HCT116 (cell line): ENCODE results near the gene NEUROG1. TPM values are rescaled to one million over a fixed set of nuclear protein-coding genes. Genes with fewer than 3 reads are reported as not detected.

Experiments
- ATAC-seq: fragments of 200-7000 bp; cut with Tn5 transposase; 2 replicates; pipeline ENCODE4 v1.9.1; 2020; ENCODE audit warnings: mild to moderate bottlenecking, moderate library complexity
- Bru-seq: library from RNA; stranded (reverse); fragments of 400-500 nt; gene quantifications from one replicate; lab custom pipeline; 2021; lab: Mats Ljungman, UMichigan
- BruChase-seq, 2 experiments: library from RNA; stranded (reverse); fragments of 400-500 nt; gene quantifications; one replicate each; lab custom pipeline; 2021; lab: Mats Ljungman, UMichigan
- BruUV-seq: library from RNA; stranded (reverse); fragments of 400-500 nt; replicated peaks from 2 replicates; lab custom pipeline; 2021; lab: Mats Ljungman, UMichigan
- CTCF ChIA-PET: fragments of 300-600 bp; sonication (Branson Sonifier 250); formaldehyde crosslinking; loops from one replicate; lab custom pipeline; 2021; ENCODE audit warnings: antibody characterized with exemption; lab: Charles Lee
- POLR2A ChIA-PET: fragments of 300-600, 350-600 bp; sonication (Branson Sonifier 250); formaldehyde crosslinking; loops from one replicate; lab custom pipeline; 2021; ENCODE audit warnings: antibody characterized with exemption; lab: Charles Lee
- RAD21 ChIA-PET, 2 experiments: fragments of 300-600 bp; sonication (Branson Sonifier 250); formaldehyde crosslinking; loops; one replicate each; lab custom pipeline; 2023; ENCODE audit warnings: low total read pairs in 2 of 2; ENCODE audit not compliant: uncharacterized antibody in 2 of 2, unreplicated experiment in 2 of 2, low non-redundant PET in 1 of 2; lab: Charles Lee
- DNase-seq: peaks from one replicate; pipeline ENCODE4 v3.0.0-alpha.2; 2010; ENCODE audit warnings: low read depth, low spot score
- H2AFZ ChIP-seq: fragments of 200-600 bp; shearing (Covaris generic), sonication (generic); 2 replicates; pipeline ENCODE4 v1.6.1; 2017; ENCODE audit warnings: low read depth, mixed run types, mixed read lengths, antibody characterized with exemption, low read length; ENCODE audit not compliant: poor library complexity, severe bottlenecking
- H3K27ac ChIP-seq: 2 replicates; pipeline ENCODE4 v1.5.1; 2012; ENCODE audit warnings: low read depth, low read length
- H3K27me3 ChIP-seq: fragments of 200-600 bp; sonication (generic); 2 replicates; pipeline ENCODE4 v1.6.1; 2016; ENCODE audit warnings: mixed run types, low read length, mixed read lengths; ENCODE audit not compliant: insufficient read depth
- H3K36me3 ChIP-seq, 2 experiments: fragments of 200-500 bp in 1 of 2; fragments of 200-600 bp in 1 of 2; sonication (Bioruptor generic) in 1 of 2; sonication (generic) in 1 of 2; 2 replicates each; pipeline versions ENCODE4 v1.5.1 to v1.6.1; 2014 to 2016; ENCODE audit warnings: low read length in 2 of 2, inconsistent platforms in 1 of 2, mixed read lengths in 1 of 2, mixed run types in 1 of 2; ENCODE audit not compliant: insufficient read depth in 2 of 2, control insufficient read depth in 1 of 2
- H3K4me1 ChIP-seq, 2 experiments: fragments of 200-600 bp in 1 of 2; sonication (generic) in 1 of 2; 2 replicates each; pipeline versions ENCODE4 v1.5.1 to v1.6.1; 2012 to 2017; ENCODE audit warnings: low read length in 2 of 2, inconsistent platforms in 1 of 2, mild to moderate bottlenecking in 1 of 2, mixed read lengths in 1 of 2, mixed run types in 1 of 2, moderate library complexity in 1 of 2; ENCODE audit not compliant: insufficient read depth in 2 of 2, control insufficient read depth in 1 of 2
- H3K4me2 ChIP-seq: fragments of 200-600 bp; sonication (generic); 2 replicates; pipeline ENCODE4 v1.6.1; 2017; ENCODE audit warnings: mixed run types, low read length, mixed read lengths
- H3K4me3 ChIP-seq, 2 experiments: fragments of 200-600 bp in 1 of 2; sonication (generic) in 1 of 2; replicated peaks in 1 of 2; 2 replicates each; pipeline ENCODE4 v1.5.1; 2011 to 2016; ENCODE audit warnings: low read length in 2 of 2, control low read depth in 1 of 2, low read depth in 1 of 2, mild to moderate bottlenecking in 1 of 2, mixed read lengths in 1 of 2, mixed run types in 1 of 2
- H3K79me2 ChIP-seq: fragments of 200-600 bp; sonication (generic); 2 replicates; pipeline ENCODE4 v1.6.1; 2017; ENCODE audit warnings: mild to moderate bottlenecking, mixed run types, low read length, moderate library complexity, mixed read lengths; ENCODE audit not compliant: insufficient read depth
- H3K9ac ChIP-seq: fragments of 200-600 bp; sonication (generic); 2 replicates; pipeline ENCODE4 v1.6.1; 2016; ENCODE audit warnings: low read length, mixed read lengths
- H3K9me2 ChIP-seq: fragments of 200-600 bp; sonication (generic), shearing (Covaris generic); 2 replicates; pipeline ENCODE4 v1.6.1; 2017; ENCODE audit warnings: mixed run types, mild to moderate bottlenecking, moderate library complexity; ENCODE audit not compliant: insufficient read depth
- H3K9me3 ChIP-seq, 2 experiments: fragments of 200-500 bp in 1 of 2; fragments of 200-600 bp in 1 of 2; sonication (Bioruptor generic) in 1 of 2; sonication (generic) in 1 of 2; 2 replicates each; pipeline ENCODE4 v1.6.1; 2014 to 2017; ENCODE audit warnings: low read length in 2 of 2, mixed read lengths in 2 of 2, inconsistent platforms in 1 of 2, low read depth in 1 of 2, mild to moderate bottlenecking in 1 of 2, mixed run types in 1 of 2, moderate library complexity in 1 of 2; ENCODE audit not compliant: control insufficient read depth in 1 of 2, insufficient read depth in 1 of 2
- H4K20me1 ChIP-seq: fragments of 200-600 bp; sonication (generic), shearing (Covaris generic); 2 replicates; pipeline ENCODE4 v1.6.1; 2017; ENCODE audit warnings: mixed run types, mild to moderate bottlenecking, moderate library complexity; ENCODE audit not compliant: insufficient read depth
- CTCF ChIP-seq, 3 experiments: fragments of 200-600 bp in 1 of 3; sonication (generic) in 1 of 3; IDR thresholded peaks in 2 of 3; conservative IDR thresholded peaks in 1 of 3; 2 replicates each; pipeline ENCODE4 v1.5.1; 2012 to 2017; ENCODE audit warnings: low read depth in 2 of 3, low read length in 2 of 3, antibody characterized with exemption in 1 of 3, borderline replicate concordance in 1 of 3, control low read depth in 1 of 3, mild to moderate bottlenecking in 1 of 3, mixed read lengths in 1 of 3, mixed run types in 1 of 3, moderate library complexity in 1 of 3; ENCODE audit not compliant: insufficient read depth in 1 of 3
- ELF1 ChIP-seq: IDR thresholded peaks from 2 replicates; pipeline ENCODE4 v1.6.1; 2012; ENCODE audit warnings: low read depth, borderline replicate concordance
- FOSL1 ChIP-seq: IDR thresholded peaks from 2 replicates; pipeline ENCODE4 v1.6.1; 2012; ENCODE audit warnings: low read depth
- MAX ChIP-seq: IDR thresholded peaks from 2 replicates; pipeline ENCODE4 v1.6.1; 2012
- POLR2AphosphoS5 ChIP-seq: IDR thresholded peaks from 2 replicates; pipeline ENCODE4 v1.6.1; 2011; ENCODE audit warnings: mild to moderate bottlenecking, low read depth, low read length, moderate library complexity
- RAD21 ChIP-seq: IDR thresholded peaks from 2 replicates; pipeline ENCODE4 v1.6.1; 2012; ENCODE audit warnings: low read depth, mild to moderate bottlenecking
- REST ChIP-seq: IDR thresholded peaks from 2 replicates; pipeline ENCODE4 v1.6.1; 2012; ENCODE audit warnings: low read depth
- SIN3A ChIP-seq: IDR thresholded peaks from 2 replicates; pipeline ENCODE4 v1.6.1; 2012; ENCODE audit warnings: low read depth
- SP1 ChIP-seq: IDR thresholded peaks from 2 replicates; pipeline ENCODE4 v1.6.1; 2012; ENCODE audit warnings: low read depth
- SRF ChIP-seq: IDR thresholded peaks from 2 replicates; pipeline ENCODE4 v1.6.1; 2012; ENCODE audit warnings: low read depth
- ZBTB33 ChIP-seq: IDR thresholded peaks from 2 replicates; pipeline ENCODE4 v1.6.1; 2011; ENCODE audit warnings: mild to moderate bottlenecking, low read length, moderate library complexity; ENCODE audit not compliant: insufficient replicate concordance; ENCODE audit errors: extremely low read depth
- intact Hi-C: fragments of 100-400 bp; cut with micrococcal nuclease; formaldehyde crosslinking; loops from 2 replicates; pipeline ENCODE4 v1.10.0; 2022
- long read RNA-seq: library from polyadenylated mRNA; unstranded; transcript quantifications from one replicate; pipeline ENCODE4 v2.0.0, GENCODE V29; 2021; ENCODE audit not compliant: unreplicated experiment
- polyA plus RNA-seq: library from polyadenylated mRNA; unstranded; fragments of >200 nt; gene quantifications from 2 replicates; pipeline ENCODE4 v1.2.1, GENCODE V29; 2012; ENCODE audit warnings: missing spikeins
- total RNA-seq: library from RNA; stranded (reverse); gene quantifications from one replicate; pipeline ENCODE4 v1.2.1, GENCODE V29; 2021; ENCODE audit not compliant: unreplicated experiment

The NEUROG1 gene
- total RNA-seq (not detected), Bru-seq, nascent RNA (not detected), BruChase-seq, experiment 1, labeled RNA remaining after a 6-hour chase (not detected), BruChase-seq, experiment 2, labeled RNA remaining after a 2-hour chase (not detected)
- not detected in 2 replicates for polyA plus RNA-seq
- long read RNA-seq: 0 reads

GRCh38 chr5:135535820-135536801 lies at the start of gene NEUROG1:
TSS of gene NEUROG1 (minus strand) at chr5:135535964. CDS start at chr5:135535690, 274 bp downstream.
- no peaks in the 10 kb centered on the region for H3K4me1 ChIP-seq
- ChIA-PET POLR2A (no interaction called here), RAD21 (no interaction called here), CTCF (no interaction called here)
- intact Hi-C loops: no loop called here
- H3K36me3 ChIP-seq: no peaks in the 10 kb centered on the region
- DNase-seq (no peak), ATAC-seq (no peak)
- H3K4me3 ChIP-seq: no peak within 1 kb of the TSS
- H3K27me3 ChIP-seq: peaks cover 4% of the 10 kb centered on the region; the same call in 1 of the 2 replicates
- no TSS peak for BruUV-seq
- H3K9ac ChIP-seq: no peak within 1 kb of the TSS
- H3K79me2 ChIP-seq: no peaks in the 10 kb centered on the region
- H3K9me3 ChIP-seq: no peaks in the 10 kb centered on the region
- no peak within 1 kb of the TSS for H3K4me2 ChIP-seq
- no peak for TF ChIP-seq RAD21
- no peak for TF ChIP-seq CTCF (IDR thresholded peaks at IDR 0.05 in 2 of 3, conservative IDR thresholded peaks at IDR 0.05 in 1 of 3; ENCODE audit: borderline replicate concordance in 1 of 3, insufficient read depth in 1 of 3, low read depth in 2 of 3, low read length in 2 of 3)
- no peak for TF ChIP-seq REST
- TF ChIP-seq SP1: no peak
- TF ChIP-seq FOSL1: no peak
- no peak for TF ChIP-seq ZBTB33
- TF ChIP-seq SRF: no peak
- TF ChIP-seq MAX: no peak
- no peak for TF ChIP-seq ELF1
- no peak for TF ChIP-seq POLR2AphosphoS5
- TF ChIP-seq SIN3A: no peak
- H3K9me2 ChIP-seq: no peaks in the 10 kb centered on the region
- H2AFZ ChIP-seq: no peak within 1 kb of the TSS
- H3K27ac ChIP-seq: no peak within 1 kb of the TSS
- H4K20me1 ChIP-seq: no peaks in the 10 kb centered on the region
